PC-9 (cell line): ENCODE measurements around the gene CHRNB1. TPM values are rescaled to one million over a fixed set of nuclear protein-coding genes. Genes with fewer than 3 reads are reported as not detected.

Experiments used
- Bru-seq: library from RNA; stranded (reverse); fragments of 400-500 nt; gene quantifications from one replicate; lab custom pipeline; 2021; lab: Mats Ljungman, UMichigan
- BruChase-seq, 2 experiments: library from RNA; stranded (reverse); fragments of 400-500 nt; gene quantifications; one replicate each; lab custom pipeline; 2021; lab: Mats Ljungman, UMichigan
- BruUV-seq: library from RNA; stranded (reverse); fragments of 400-500 nt; replicated peaks from 2 replicates; lab custom pipeline; 2021; lab: Mats Ljungman, UMichigan
- CTCF ChIA-PET: fragments of 300-600 bp; sonication (Branson Sonifier 250); formaldehyde crosslinking; loops from one replicate; lab custom pipeline; 2022; ENCODE audit warnings: antibody characterized with exemption; lab: Charles Lee
- POLR2A ChIA-PET: fragments of 300-600 bp; sonication (Branson Sonifier 250); formaldehyde crosslinking; loops from one replicate; lab custom pipeline; 2022; ENCODE audit warnings: antibody characterized with exemption; ENCODE audit not compliant: unreplicated experiment; lab: Charles Lee
- DNase-seq, 2 experiments: peaks; one replicate each; pipeline versions ENCODE4 v3.0.0 to v3.0.0-alpha.2; 2015 to 2022; ENCODE audit warnings: mixed read lengths in 1 of 2
- H2AFZ ChIP-seq: fragments of 200-600 bp; sonication (generic); 2 replicates; pipeline ENCODE4 v1.8.1; 2017; ENCODE audit warnings: antibody characterized with exemption
- H3F3A ChIP-seq: fragments of 200-600 bp; sonication (generic); 2 replicates; pipeline ENCODE4 v1.8.1; 2017; ENCODE audit warnings: antibody characterized with exemption, mild to moderate bottlenecking, low read depth; ENCODE audit not compliant: insufficient read depth
- H3K27ac ChIP-seq: fragments of 200-600 bp; sonication (generic); 2 replicates; pipeline ENCODE4 v1.6.1; 2016; ENCODE audit warnings: mixed run types
- H3K27me3 ChIP-seq: fragments of 200-600 bp; sonication (generic); 2 replicates; pipeline ENCODE4 v1.6.1; 2016; ENCODE audit warnings: low read depth, mixed run types; ENCODE audit not compliant: insufficient read depth
- H3K36me3 ChIP-seq: fragments of 200-600 bp; sonication (generic); 2 replicates; pipeline ENCODE4 v1.6.1; 2016; ENCODE audit warnings: low read depth, mixed run types
- H3K4me1 ChIP-seq: fragments of 200-600 bp; sonication (generic); replicated peaks from 2 replicates; pipeline ENCODE4 v1.6.1; 2016; ENCODE audit warnings: mixed run types; ENCODE audit not compliant: insufficient read depth
- H3K4me2 ChIP-seq: fragments of 200-600 bp; sonication (generic); 2 replicates; pipeline ENCODE4 v1.6.1; 2017; ENCODE audit warnings: mixed run types
- H3K4me3 ChIP-seq: fragments of 200-600 bp; sonication (generic); 2 replicates; pipeline ENCODE4 v1.6.1; 2016; ENCODE audit warnings: mixed run types
- H3K79me2 ChIP-seq: fragments of 200-600 bp; sonication (generic); 2 replicates; pipeline ENCODE4 v1.6.1; 2017; ENCODE audit warnings: low read depth, mixed run types
- H3K9me2 ChIP-seq: fragments of 200-600 bp; sonication (generic); 2 replicates; pipeline ENCODE4 v1.8.1; 2017; ENCODE audit warnings: mild to moderate bottlenecking; ENCODE audit not compliant: insufficient read depth
- H3K9me3 ChIP-seq: fragments of 200-600 bp; sonication (generic); 2 replicates; pipeline ENCODE4 v1.8.1; 2016; ENCODE audit warnings: low read depth; ENCODE audit not compliant: insufficient read depth
- H4K20me1 ChIP-seq: fragments of 200-600 bp; sonication (generic); 2 replicates; pipeline ENCODE4 v1.8.1; 2017; ENCODE audit not compliant: insufficient read depth
- CTCF ChIP-seq: fragments of 200-600 bp; sonication (generic); conservative IDR thresholded peaks from 2 replicates; pipeline ENCODE4 v1.6.1; 2017; ENCODE audit warnings: mixed run types, antibody characterized with exemption, mild to moderate bottlenecking, moderate library complexity
- EZH2 ChIP-seq: fragments of 200-600 bp; sonication (generic); IDR thresholded peaks from 2 replicates; pipeline ENCODE4 v1.8.0; 2017; ENCODE audit warnings: antibody characterized with exemption, low read depth
- intact Hi-C: fragments of 100-400 bp; cut with micrococcal nuclease; formaldehyde crosslinking; loops from one replicate; pipeline ENCODE4 v1.10.0; 2022; ENCODE audit not compliant: unreplicated experiment
- long read RNA-seq: library from polyadenylated mRNA; stranded (forward); transcript quantifications from one replicate; pipeline ENCODE4 v2.0.0, GENCODE V29; 2022
- total RNA-seq: library from RNA; stranded (reverse); gene quantifications from 2 replicates; pipeline ENCODE4 v1.2.3, GENCODE V29; 2021

Gene CHRNB1
- total RNA-seq, result 31.9 and 53.4 TPM in 2 replicates
- Bru-seq, nascent RNA, result percentile 72 among the genes with signal in this experiment
- BruChase-seq, experiment 1, labeled RNA remaining after a 2-hour chase, result percentile 76 among the genes with signal in this experiment
- BruChase-seq, experiment 2, labeled RNA remaining after a 6-hour chase, result percentile 93 among the genes with signal in this experiment
- long read RNA-seq, transcript CHRNB1-202 (10 exons, 1,623 nt), result minor isoform, 11 of 124 reads
- long read RNA-seq, transcript CHRNB1-201 (11 exons, 2,557 nt), result major isoform, 59 of 124 reads
- long read RNA-seq, partial matches to known transcripts, result 19 of 124 reads
- long read RNA-seq, other reads (novel, unspliced or antisense), result 33 of 124 reads

- Histone ChIP-seq H3K79me2 (no peaks in the 10 kb centered on the region), H3K9me2 (no peaks in the 10 kb centered on the region), H3K27ac (peak within 1 kb of the TSS; percentile 75), H3K9me3 (no peaks in the 10 kb centered on the region), H4K20me1 (no peaks in the 10 kb centered on the region), H3K27me3 (no peaks in the 10 kb centered on the region), H3K4me2 (peak within 1 kb of the TSS; percentile 81), H3K36me3 (no peaks in the 10 kb centered on the region), H3K4me1 (peaks cover 12% of the 10 kb centered on the region), H3K4me3 (peak within 1 kb of the TSS; percentile 71), H3F3A (peaks cover 3% of the 10 kb centered on the region; the same call in 1 of the 2 replicates), H2AFZ (peak within 1 kb of the TSS; percentile 81)
- no TSS peak for BruUV-seq
- peak; percentile 70 to 94 for DNase-seq
- ChIA-PET POLR2A (interaction anchor here (0.5 to 1.5 kb wide), 10 partner anchors 10 to 220 kb away, joined by 3 to 12 read pairs (median 4); partner anchors contain the start of genes CD68, SOX15, TMEM102 and TMEM256), CTCF (interaction anchor here (0.5 to 1.1 kb wide), 4 partner anchors 47 to 144 kb away, joined by 3 to 6 read pairs (median 4); no protein-coding TSS in a partner anchor)
- TF ChIP-seq CTCF, result no peak
- TF ChIP-seq EZH2, result no peak
- intact Hi-C loops, result loop anchor here (1.0 to 2.0 kb wide), 2 partner anchors 32 to 39 kb away; partner anchors contain the start of gene POLR2A
Measured at GRCh38 chr17:7444682-7445618, at the start of gene CHRNB1. Gene CHRNB1, plus strand, starts transcription at chr17:7445061. Its CDS starts 67 bp downstream, at chr17:7445128.

- Histone ChIP-seq H3K4me2 (no peak overlapping the region), H3K36me3 (no peaks in the 10 kb centered on the region), H3K9me3 (no peaks in the 10 kb centered on the region), H3K27ac (no peak overlapping the region), H3K9me2 (no peaks in the 10 kb centered on the region), H3K27me3 (no peaks in the 10 kb centered on the region), H2AFZ (no peak overlapping the region), H4K20me1 (no peaks in the 10 kb centered on the region), H3K79me2 (no peaks in the 10 kb centered on the region), H3K4me3 (no peak overlapping the region), H3F3A (peaks cover 15% of the 10 kb centered on the region; the same call in 1 of the 2 replicates), H3K4me1 (peaks cover 12% of the 10 kb centered on the region)
- intact Hi-C loops, result no loop called here
- TF ChIP-seq EZH2 (no peak), CTCF (no peak)
- POLR2A ChIA-PET, result no interaction called here
- no peak for DNase-seq
- BruUV-seq, result no TSS peak
- CTCF ChIA-PET, result no interaction called here
Measured at GRCh38 chr17:7396147-7396546, 48.7 kb upstream of the CHRNB1 start.

- POLR2A ChIA-PET, result no interaction called here
- no peaks in the 10 kb centered on the region for H3K9me2 ChIP-seq
- no peak overlapping the region for H3K4me3 ChIP-seq
- no peaks in the 10 kb centered on the region for H3K36me3 ChIP-seq
- H2AFZ ChIP-seq, result no peak overlapping the region
- peaks cover 20% of the 10 kb centered on the region; the same call in 1 of the 2 replicates for H3F3A ChIP-seq
- H3K4me2 ChIP-seq, result no peak overlapping the region
- intact Hi-C loops, result no loop called here
- no peak overlapping the region for H3K27ac ChIP-seq
- H3K27me3 ChIP-seq, result no peaks in the 10 kb centered on the region
- 0 out of 2 replicates have a peak, but pooled peaks cover 5% of the 10 kb centered on the region for H3K79me2 ChIP-seq
- no peak for TF ChIP-seq EZH2
- no peak for TF ChIP-seq CTCF
- peaks cover 18% of the 10 kb centered on the region for H3K4me1 ChIP-seq
- no TSS peak for BruUV-seq
- H4K20me1 ChIP-seq, result no peaks in the 10 kb centered on the region
- CTCF ChIA-PET, result interaction anchor here (0.6 to 0.7 kb wide), 2 partner anchors 117 kb away, joined by 3 to 4 read pairs; partner anchors contain the start of gene SLC2A4
- DNase-seq, result no peak
- H3K9me3 ChIP-seq, result no peaks in the 10 kb centered on the region
Measured at GRCh38 chr17:7398612-7399011, 46.2 kb upstream of the CHRNB1 start.
